ENCODE results near the gene NT5C2. TPM values are rescaled to one million over a fixed set of nuclear protein-coding genes. Genes with fewer than 3 reads are reported as not detected.
A peak's percentile ranks its signal among the peaks of the same experiment; 100 is the strongest.

The NT5C2 gene
- total RNA-seq, 2 donors from 2014 or later: 105 to 114 TPM

DNA sequence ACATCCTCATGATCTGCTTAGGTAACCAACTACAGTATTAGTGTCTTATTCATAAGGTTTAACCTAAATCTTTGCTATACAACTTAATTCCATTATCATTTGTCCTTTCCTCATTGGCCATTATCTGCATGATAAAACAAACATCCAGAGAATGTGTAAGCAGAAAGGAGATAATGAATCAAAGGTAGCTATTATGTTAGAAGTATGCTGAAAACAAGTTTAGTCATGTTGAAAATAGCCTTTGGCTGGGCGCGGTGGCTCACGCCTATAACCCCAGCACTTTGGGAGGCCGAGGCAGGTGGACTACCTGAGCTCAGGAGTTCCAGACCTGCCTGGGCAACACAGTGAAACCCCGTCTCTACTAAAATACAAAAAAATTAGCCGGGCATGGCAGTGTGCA lies 78.2 kb downstream of the NT5C2 start:
- H3K4me3 ChIP-seq: no peak overlapping the region
- no peaks in the 10 kb centered on the region for H3K36me3 ChIP-seq
- peaks cover 38 to 78% of the 10 kb centered on the region in 2 donors for H3K4me1 ChIP-seq (ENCODE audit: control insufficient read depth in 1 of 2, low read depth in 2 of 2)
- no peak for TF ChIP-seq CTCF (IDR thresholded peaks at IDR 0.05)
- H3K9me3 ChIP-seq: no peaks in the 10 kb centered on the region
- DNase-seq (ENCODE audit: low spot score) (no peak), ATAC-seq (ENCODE audit: insufficient number of reproducible peaks, low FRiP score, low read depth) (no peak)
- H3K27me3 ChIP-seq (replicated peaks; ENCODE audit: insufficient read depth): no peaks in the 10 kb centered on the region
- H3K27ac ChIP-seq: peak overlapping the region in 1 of 2 donors; percentile 23

GRCh38 chr10:103111918-103112877 lies 80.9 kb downstream of the NT5C2 start:
- H3K9me3 ChIP-seq: no peaks in the 10 kb centered on the region
- DNase-seq (ENCODE audit: low spot score) (no peak), ATAC-seq (ENCODE audit: insufficient number of reproducible peaks, low FRiP score, low read depth) (no peak)
- H3K4me1 ChIP-seq (ENCODE audit: control insufficient read depth in 1 of 2, low read depth in 2 of 2): peaks cover 42 to 76% of the 10 kb centered on the region in 2 donors
- H3K27me3 ChIP-seq (replicated peaks; ENCODE audit: insufficient read depth): no peaks in the 10 kb centered on the region
- peak overlapping the region; percentile 59 to 86 for H3K27ac ChIP-seq
- TF ChIP-seq CTCF (IDR thresholded peaks at IDR 0.05): no peak
- no peak overlapping the region for H3K4me3 ChIP-seq
- H3K36me3 ChIP-seq: no peaks in the 10 kb centered on the region

DNA sequence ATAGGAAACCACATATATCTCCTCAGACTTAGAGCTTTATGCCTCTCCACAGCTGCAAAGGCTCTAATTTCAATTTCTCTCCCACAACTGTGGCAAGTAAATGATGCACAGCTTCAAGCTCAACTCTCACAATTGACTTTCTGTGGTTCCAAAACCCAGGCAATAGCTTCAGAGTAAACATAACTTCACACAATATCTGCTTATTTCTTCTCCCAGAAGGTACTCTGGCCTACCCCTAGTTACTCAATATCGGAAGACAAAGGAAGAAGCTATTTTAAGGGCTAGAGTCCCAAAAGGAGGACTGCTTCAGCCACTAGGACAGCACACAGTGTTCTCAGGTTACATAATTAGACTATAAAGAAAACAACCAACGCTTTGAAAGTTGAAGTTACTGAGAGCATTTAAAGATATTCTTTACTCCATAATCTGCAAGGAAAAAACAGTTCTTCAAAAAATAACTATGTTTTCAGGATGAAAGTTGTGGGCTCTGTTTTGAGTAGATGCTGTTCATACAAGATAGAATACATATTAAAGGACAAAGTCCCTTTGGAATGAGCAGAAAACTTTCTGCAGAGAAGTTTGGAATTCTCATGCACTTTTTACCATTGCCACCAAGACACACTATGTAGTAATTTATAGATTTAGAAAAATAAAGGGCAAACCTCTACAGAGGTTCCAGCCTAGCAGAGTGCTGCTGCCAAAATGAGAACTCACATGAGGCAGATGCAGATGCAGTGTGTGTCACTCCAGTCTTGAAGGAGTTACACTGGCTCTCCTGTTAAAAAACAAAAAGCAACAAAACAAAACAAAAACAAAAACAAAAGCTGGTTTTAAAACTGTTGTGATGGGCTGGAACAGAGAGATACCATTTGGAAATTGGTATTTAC lies 81.8 kb downstream of the NT5C2 start:
- Histone ChIP-seq H3K27ac (peak overlapping the region; percentile 59 to 86), H3K9me3 (no peaks in the 10 kb centered on the region), H3K4me3 (peak overlapping the region; percentile 40), H3K36me3 (no peaks in the 10 kb centered on the region), H3K27me3 (replicated peaks; ENCODE audit: insufficient read depth) (no peaks in the 10 kb centered on the region), H3K4me1 (ENCODE audit: control insufficient read depth in 1 of 2, low read depth in 2 of 2) (peaks cover 44 to 76% of the 10 kb centered on the region in 2 donors)
- no peak for ATAC-seq (ENCODE audit: insufficient number of reproducible peaks, low FRiP score, low read depth)
- DNase-seq (ENCODE audit: low spot score): no peak
- no peak for TF ChIP-seq CTCF (IDR thresholded peaks at IDR 0.05)

- no peak for TF ChIP-seq CTCF (IDR thresholded peaks at IDR 0.05)
These were observed 82.7 kb downstream of the NT5C2 start for GRCh38 chr10:103110407-103110806.

DNA sequence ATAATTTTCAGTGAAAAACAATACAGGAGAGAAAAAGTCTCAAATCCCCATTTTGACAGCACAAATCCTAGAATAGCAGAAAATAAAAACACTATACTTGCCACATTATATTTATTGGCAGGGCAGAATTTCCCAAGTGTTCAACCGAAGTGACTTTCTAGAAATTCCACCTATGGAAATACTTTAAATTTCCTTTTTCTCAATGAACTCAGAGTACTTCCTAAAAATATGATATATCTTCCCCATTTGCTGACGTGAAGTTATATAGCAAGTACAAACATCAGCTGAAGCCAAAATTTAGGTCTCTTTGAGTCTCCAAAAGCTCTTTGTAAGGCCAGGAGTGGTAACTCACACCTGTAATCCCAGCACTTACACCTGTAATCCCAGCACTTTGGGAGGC lies 83.3 kb downstream of the NT5C2 start:
- Histone ChIP-seq H3K4me3 (no peak overlapping the region), H3K9me3 (no peaks in the 10 kb centered on the region), H3K36me3 (no peaks in the 10 kb centered on the region), H3K27ac (peak overlapping the region; percentile 17 to 86), H3K4me1 (ENCODE audit: control insufficient read depth in 1 of 2, low read depth in 2 of 2) (peaks cover 44 to 73% of the 10 kb centered on the region in 2 donors), H3K27me3 (replicated peaks; ENCODE audit: insufficient read depth) (no peaks in the 10 kb centered on the region)
- no peak for DNase-seq (ENCODE audit: low spot score)
- no peak for TF ChIP-seq CTCF (IDR thresholded peaks at IDR 0.05)
- no peak for ATAC-seq (ENCODE audit: insufficient number of reproducible peaks, low FRiP score, low read depth)

More at GRCh38 chr10:103110407-103110806, 82.7 kb downstream of the NT5C2 start:
- H3K27me3 ChIP-seq (replicated peaks; ENCODE audit: insufficient read depth): no peaks in the 10 kb centered on the region
- H3K9me3 ChIP-seq: no peaks in the 10 kb centered on the region
- H3K4me3 ChIP-seq: no peak overlapping the region
- H3K4me1 ChIP-seq (ENCODE audit: control insufficient read depth in 1 of 2, low read depth in 2 of 2): peaks cover 44 to 79% of the 10 kb centered on the region in 2 donors
- DNase-seq (ENCODE audit: low spot score) (no peak), ATAC-seq (ENCODE audit: insufficient number of reproducible peaks, low FRiP score, low read depth) (no peak)
- peak overlapping the region; percentile 17 to 86 for H3K27ac ChIP-seq
- H3K36me3 ChIP-seq: no peaks in the 10 kb centered on the region

Measured in thoracic aorta (tissue), 2 donors.